GM18873 (cell line): ENCODE measurements around the gene BCL2L15.

Experiments
- ATAC-seq: cut with Tn5 transposase; IDR thresholded peaks from one replicate; pipeline ENCODE4 v1.9.1; 2021; ENCODE audit warnings: mild to moderate bottlenecking, moderate library complexity, moderate number of reproducible peaks; ENCODE audit not compliant: unreplicated experiment, low FRiP score

Gene BCL2L15

DNA sequence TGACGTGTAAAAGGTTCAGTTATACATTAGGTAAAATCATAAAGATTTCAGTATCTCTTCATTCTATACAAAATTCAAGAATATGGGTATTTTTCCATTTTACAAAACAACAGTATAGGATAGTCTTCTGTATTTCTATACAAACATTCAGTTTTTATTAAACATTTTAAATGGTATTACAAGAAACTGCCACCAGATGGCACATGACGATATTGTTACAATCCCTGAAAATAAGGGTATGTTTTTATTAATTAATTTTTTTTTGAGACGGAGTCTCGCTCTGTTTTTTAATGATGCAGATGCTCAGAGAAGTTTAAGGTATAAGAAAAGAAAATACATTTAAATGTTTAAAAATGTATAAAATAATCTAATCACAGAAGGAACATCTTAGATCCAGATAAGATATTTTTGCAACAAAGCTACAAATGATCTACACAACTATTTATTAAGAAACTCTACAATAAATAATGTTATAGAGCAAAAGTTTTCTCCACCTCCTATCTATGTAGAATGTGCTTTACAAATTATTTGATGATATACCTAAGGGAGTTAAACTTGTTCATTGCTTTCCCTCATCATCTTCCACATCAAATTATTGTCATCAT is 51.6 kb downstream of the BCL2L15 start:
- ATAC-seq, result no peak

DNA sequence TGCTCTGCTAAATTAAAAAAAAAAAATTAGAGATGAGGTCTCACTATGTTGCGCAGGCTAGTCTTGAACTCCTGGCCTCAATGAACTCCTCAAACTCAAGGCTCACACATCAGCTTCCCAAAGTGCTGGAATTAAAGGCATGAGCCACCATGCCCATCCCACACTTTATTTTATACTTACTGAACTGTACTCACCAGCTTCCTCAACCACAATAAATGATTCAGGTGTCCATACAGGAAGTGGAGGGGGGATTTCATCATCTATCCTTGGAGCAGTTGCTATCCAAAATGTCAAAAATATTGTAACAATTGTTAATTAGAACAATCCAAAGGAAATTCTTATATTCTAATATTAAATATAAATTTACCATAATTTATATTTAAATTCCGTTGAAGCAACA is 52.7 kb downstream of the BCL2L15 start:
- ATAC-seq, result no peak
